HEK293 (cell line): Measurements from ENCODE around the gene MYH14.

Source experiments
- CTCF ChIA-PET: fragments of 350-600 bp; formaldehyde crosslinking; extraction: SDS; loops from one replicate; lab custom pipeline; 2021; ENCODE audit warnings: antibody characterized with exemption; lab: Yijun Ruan, JAX
- POLR2A ChIA-PET: fragments of 300-600 bp; formaldehyde crosslinking; extraction: SDS; loops from one replicate; lab custom pipeline; 2020; ENCODE audit warnings: antibody characterized with exemption, inconsistent platforms; lab: Yijun Ruan, JAX
- H3K27ac ChIP-seq: fragments of 200-500 bp; sonication (Bioruptor generic); 2 replicates; pipeline ENCODE4 v1.5.1; 2014; ENCODE audit warnings: low read depth, low read length, control low read depth, inconsistent platforms; ENCODE audit errors: extremely low read depth
- H3K36me3 ChIP-seq, 2 experiments: fragments of 200-500 bp in 1 of 2; sonication (Bioruptor generic) in 1 of 2; 1 replicate in 1 of 2; 2 replicates in 1 of 2; pipeline ENCODE4 v1.5.1; 2014 to 2017; ENCODE audit warnings: inconsistent platforms in 2 of 2, low read length in 2 of 2; ENCODE audit not compliant: control insufficient read depth in 2 of 2, insufficient read depth in 1 of 2
- H3K4me1 ChIP-seq: fragments of 200-500 bp; sonication (Bioruptor generic); 2 replicates; pipeline ENCODE4 v1.5.1; 2014; ENCODE audit warnings: mild to moderate bottlenecking, low read length, inconsistent platforms; ENCODE audit not compliant: control insufficient read depth, insufficient read depth
- H3K4me3 ChIP-seq: 2 replicates; pipeline ENCODE4 v1.5.1; 2011; ENCODE audit warnings: low read depth, mild to moderate bottlenecking, control low read depth, low read length, moderate library complexity
- H3K9me3 ChIP-seq: fragments of 200-500 bp; sonication (Bioruptor generic); 2 replicates; pipeline ENCODE4 v1.5.1; 2014; ENCODE audit warnings: low read depth, low read length, inconsistent platforms; ENCODE audit not compliant: control insufficient read depth, insufficient read depth
- ELK4 ChIP-seq: IDR thresholded peaks from 2 replicates; pipeline ENCODE4 v1.6.1; 2011; ENCODE audit warnings: mild to moderate bottlenecking, low read depth, low read length, borderline replicate concordance
- TCF7L2 ChIP-seq: IDR thresholded peaks from 2 replicates; pipeline ENCODE4 v1.6.1; 2011; ENCODE audit warnings: low read depth, mild to moderate bottlenecking, inconsistent platforms, low read length, moderate library complexity, borderline replicate concordance
- YY1 ChIP-seq: fragments of 450-650 bp; formaldehyde crosslinking; IDR thresholded peaks from 2 replicates; pipeline ENCODE4 v1.5.1; 2018; ENCODE audit warnings: missing biosample characterization, missing genetic modification characterization
- ZBTB17 ChIP-seq: fragments of 450-650 bp; formaldehyde crosslinking; IDR thresholded peaks from 2 replicates; pipeline ENCODE4 v1.5.1; 2016; ENCODE audit warnings: missing biosample characterization, missing genetic modification characterization
- ZFP3 ChIP-seq: fragments of 450-650 bp; formaldehyde crosslinking; IDR thresholded peaks from 2 replicates; pipeline ENCODE4 v1.5.1; 2016; ENCODE audit warnings: low read depth, missing biosample characterization, missing genetic modification characterization
- ZNF175 ChIP-seq: fragments of 450-650 bp; formaldehyde crosslinking; IDR thresholded peaks from 2 replicates; pipeline ENCODE4 v1.5.1; 2016; ENCODE audit warnings: missing biosample characterization, missing genetic modification characterization
- ZNF184 ChIP-seq: fragments of 450-650 bp; IDR thresholded peaks from 2 replicates; pipeline ENCODE4 v1.5.1; 2018; ENCODE audit warnings: missing biosample characterization, mild to moderate bottlenecking, missing genetic modification characterization
- ZNF19 ChIP-seq: fragments of 450-650 bp; formaldehyde crosslinking; IDR thresholded peaks from 2 replicates; pipeline ENCODE4; 2016; ENCODE audit warnings: missing biosample characterization, missing genetic modification characterization, low read depth
- ZNF239 ChIP-seq: fragments of 450-650 bp; formaldehyde crosslinking; IDR thresholded peaks from 2 replicates; pipeline ENCODE4 v1.5.1; 2016; ENCODE audit warnings: missing biosample characterization, missing genetic modification characterization
- ZNF398 ChIP-seq: fragments of 450-650 bp; formaldehyde crosslinking; IDR thresholded peaks from 2 replicates; pipeline ENCODE4 v1.5.1; 2017; ENCODE audit warnings: missing biosample characterization, missing genetic modification characterization
- ZNF518A ChIP-seq: fragments of 450-650 bp; formaldehyde crosslinking; conservative IDR thresholded peaks from 2 replicates; pipeline ENCODE4 v1.5.1; 2016; ENCODE audit warnings: low read depth, missing biosample characterization, missing genetic modification characterization
- ZNF548 ChIP-seq: fragments of 450-650 bp; formaldehyde crosslinking; IDR thresholded peaks from 2 replicates; pipeline ENCODE4 v1.5.1; 2016; ENCODE audit warnings: missing biosample characterization, missing genetic modification characterization
- ZNF560 ChIP-seq: fragments of 450-650 bp; formaldehyde crosslinking; IDR thresholded peaks from 2 replicates; pipeline ENCODE4 v1.5.1; 2017; ENCODE audit warnings: missing biosample characterization, missing genetic modification characterization, borderline replicate concordance
- ZNF580 ChIP-seq: fragments of 450-650 bp; formaldehyde crosslinking; IDR thresholded peaks from 2 replicates; pipeline ENCODE4 v1.5.1; 2016; ENCODE audit warnings: missing biosample characterization, missing genetic modification characterization
- ZNF654 ChIP-seq: fragments of 450-650 bp; formaldehyde crosslinking; IDR thresholded peaks from 2 replicates; pipeline ENCODE4 v1.5.1; 2016; ENCODE audit warnings: low read depth, missing biosample characterization, missing genetic modification characterization
- ZNF677 ChIP-seq: fragments of 450-650 bp; IDR thresholded peaks from 2 replicates; pipeline ENCODE4 v1.5.0; 2018; ENCODE audit warnings: missing biosample characterization, mild to moderate bottlenecking, missing genetic modification characterization, moderate library complexity
- ZSCAN16 ChIP-seq: fragments of 450-650 bp; formaldehyde crosslinking; IDR thresholded peaks from 2 replicates; pipeline ENCODE4 v1.5.1; 2016; ENCODE audit warnings: missing biosample characterization, missing genetic modification characterization
- TF ChIP-seq, protein P1 (sequence below): sonication (generic); formaldehyde crosslinking; IDR thresholded peaks from 2 replicates; pipeline ENCODE4 v1.8.1; 2022; ENCODE audit warnings: mild to moderate bottlenecking, moderate library complexity, missing genetic modification reagents
- TF ChIP-seq, protein P2 (sequence below): fragments of 450-650 bp; formaldehyde crosslinking; IDR thresholded peaks from 2 replicates; pipeline ENCODE4 v1.5.1; 2016; ENCODE audit warnings: missing biosample characterization, missing genetic modification characterization
- TF ChIP-seq, protein P3 (sequence below): fragments of 450-650 bp; formaldehyde crosslinking; IDR thresholded peaks from 2 replicates; pipeline ENCODE4 v1.5.1; 2017; ENCODE audit warnings: missing biosample characterization, mild to moderate bottlenecking, missing genetic modification characterization, moderate library complexity
- TF ChIP-seq, protein P4 (sequence below): fragments of 450-650 bp; IDR thresholded peaks from 2 replicates; pipeline ENCODE4 v1.5.1; 2018; ENCODE audit warnings: missing biosample characterization, mild to moderate bottlenecking, missing genetic modification characterization

MYH14 gene

GRCh38 chr19:50280074-50280473, 76.7 kb downstream of the MYH14 start:
- H3K4me1 ChIP-seq = no peaks in the 10 kb centered on the region
- TF ChIP-seq ZNF239 = no peak
- TF ChIP-seq, protein P1, sequence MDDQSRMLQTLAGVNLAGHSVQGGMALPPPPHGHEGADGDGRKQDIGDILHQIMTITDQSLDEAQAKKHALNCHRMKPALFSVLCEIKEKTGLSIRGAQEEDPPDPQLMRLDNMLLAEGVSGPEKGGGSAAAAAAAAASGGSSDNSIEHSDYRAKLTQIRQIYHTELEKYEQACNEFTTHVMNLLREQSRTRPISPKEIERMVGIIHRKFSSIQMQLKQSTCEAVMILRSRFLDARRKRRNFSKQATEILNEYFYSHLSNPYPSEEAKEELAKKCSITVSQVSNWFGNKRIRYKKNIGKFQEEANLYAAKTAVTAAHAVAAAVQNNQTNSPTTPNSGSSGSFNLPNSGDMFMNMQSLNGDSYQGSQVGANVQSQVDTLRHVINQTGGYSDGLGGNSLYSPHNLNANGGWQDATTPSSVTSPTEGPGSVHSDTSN (CRISPR knock-in tag) = no peak
- TF ChIP-seq, protein P2, sequence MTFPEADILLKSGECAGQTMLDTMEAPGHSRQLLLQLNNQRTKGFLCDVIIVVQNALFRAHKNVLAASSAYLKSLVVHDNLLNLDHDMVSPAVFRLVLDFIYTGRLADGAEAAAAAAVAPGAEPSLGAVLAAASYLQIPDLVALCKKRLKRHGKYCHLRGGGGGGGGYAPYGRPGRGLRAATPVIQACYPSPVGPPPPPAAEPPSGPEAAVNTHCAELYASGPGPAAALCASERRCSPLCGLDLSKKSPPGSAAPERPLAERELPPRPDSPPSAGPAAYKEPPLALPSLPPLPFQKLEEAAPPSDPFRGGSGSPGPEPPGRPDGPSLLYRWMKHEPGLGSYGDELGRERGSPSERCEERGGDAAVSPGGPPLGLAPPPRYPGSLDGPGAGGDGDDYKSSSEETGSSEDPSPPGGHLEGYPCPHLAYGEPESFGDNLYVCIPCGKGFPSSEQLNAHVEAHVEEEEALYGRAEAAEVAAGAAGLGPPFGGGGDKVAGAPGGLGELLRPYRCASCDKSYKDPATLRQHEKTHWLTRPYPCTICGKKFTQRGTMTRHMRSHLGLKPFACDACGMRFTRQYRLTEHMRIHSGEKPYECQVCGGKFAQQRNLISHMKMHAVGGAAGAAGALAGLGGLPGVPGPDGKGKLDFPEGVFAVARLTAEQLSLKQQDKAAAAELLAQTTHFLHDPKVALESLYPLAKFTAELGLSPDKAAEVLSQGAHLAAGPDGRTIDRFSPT (tag by site-specific recombination) = no peak
- TF ChIP-seq ZNF19 = no peak
- TF ChIP-seq ZFP3 (tag by site-specific recombination) = no peak
- TF ChIP-seq ZBTB17 (tag by site-specific recombination) = no peak
- TF ChIP-seq, protein P3, sequence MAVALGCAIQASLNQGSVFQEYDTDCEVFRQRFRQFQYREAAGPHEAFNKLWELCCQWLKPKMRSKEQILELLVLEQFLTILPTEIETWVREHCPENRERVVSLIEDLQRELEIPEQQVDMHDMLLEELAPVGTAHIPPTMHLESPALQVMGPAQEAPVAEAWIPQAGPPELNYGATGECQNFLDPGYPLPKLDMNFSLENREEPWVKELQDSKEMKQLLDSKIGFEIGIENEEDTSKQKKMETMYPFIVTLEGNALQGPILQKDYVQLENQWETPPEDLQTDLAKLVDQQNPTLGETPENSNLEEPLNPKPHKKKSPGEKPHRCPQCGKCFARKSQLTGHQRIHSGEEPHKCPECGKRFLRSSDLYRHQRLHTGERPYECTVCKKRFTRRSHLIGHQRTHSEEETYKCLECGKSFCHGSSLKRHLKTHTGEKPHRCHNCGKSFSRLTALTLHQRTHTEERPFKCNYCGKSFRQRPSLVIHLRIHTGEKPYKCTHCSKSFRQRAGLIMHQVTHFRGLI (tag by site-specific recombination) = no peak
- no peak for TF ChIP-seq ZNF654
- no peak for TF ChIP-seq TCF7L2
- TF ChIP-seq ZNF175 (tag by site-specific recombination) = no peak
- no peak for TF ChIP-seq ZNF560 (tag by site-specific recombination)
- no peak for TF ChIP-seq YY1
- no peak for TF ChIP-seq ZNF184 (tag by site-specific recombination)
- no peak for TF ChIP-seq ZNF580 (tag by site-specific recombination)
- no peak for TF ChIP-seq ZNF398 (tag by site-specific recombination)
- no peak for TF ChIP-seq ZSCAN16
- no peak for TF ChIP-seq ZNF677 (tag by site-specific recombination)
- H3K36me3 ChIP-seq = peaks cover 4 to 18% of the 10 kb centered on the region in 2 experiments; a peak in 2 of 3 replicates
- ChIA-PET CTCF (interaction anchor here (0.6 to 0.7 kb wide), 2 partner anchors 33 to 258 kb away, joined by 3 to 4 read pairs; no protein-coding TSS in a partner anchor), POLR2A (no interaction called here)
- H3K9me3 ChIP-seq = no peaks in the 10 kb centered on the region
- no peak overlapping the region for H3K4me3 ChIP-seq
- no peak overlapping the region for H3K27ac ChIP-seq

GRCh38 chr19:50280983-50281382, 77.6 kb downstream of the MYH14 start:
- ChIA-PET CTCF (interaction anchor here (0.6 kb wide), 1 partner anchor 257 kb away, joined by 4 read pairs; no protein-coding TSS in a partner anchor), POLR2A (no interaction called here)
- Histone ChIP-seq H3K36me3 (peaks cover 4 to 18% of the 10 kb centered on the region in 2 experiments; a peak in 2 of 3 replicates), H3K4me3 (no peak overlapping the region), H3K9me3 (no peaks in the 10 kb centered on the region), H3K4me1 (no peaks in the 10 kb centered on the region), H3K27ac (no peak overlapping the region)
- no peak for TF ChIP-seq ELK4
- no peak for TF ChIP-seq ZNF548 (tag by site-specific recombination)
- TF ChIP-seq ZNF518A = no peak
- TF ChIP-seq, protein P4, sequence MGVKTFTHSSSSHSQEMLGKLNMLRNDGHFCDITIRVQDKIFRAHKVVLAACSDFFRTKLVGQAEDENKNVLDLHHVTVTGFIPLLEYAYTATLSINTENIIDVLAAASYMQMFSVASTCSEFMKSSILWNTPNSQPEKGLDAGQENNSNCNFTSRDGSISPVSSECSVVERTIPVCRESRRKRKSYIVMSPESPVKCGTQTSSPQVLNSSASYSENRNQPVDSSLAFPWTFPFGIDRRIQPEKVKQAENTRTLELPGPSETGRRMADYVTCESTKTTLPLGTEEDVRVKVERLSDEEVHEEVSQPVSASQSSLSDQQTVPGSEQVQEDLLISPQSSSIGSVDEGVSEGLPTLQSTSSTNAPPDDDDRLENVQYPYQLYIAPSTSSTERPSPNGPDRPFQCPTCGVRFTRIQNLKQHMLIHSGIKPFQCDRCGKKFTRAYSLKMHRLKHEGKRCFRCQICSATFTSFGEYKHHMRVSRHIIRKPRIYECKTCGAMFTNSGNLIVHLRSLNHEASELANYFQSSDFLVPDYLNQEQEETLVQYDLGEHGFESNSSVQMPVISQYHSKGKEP = no peak
